HG03097 (cell line): Measurements from ENCODE around the gene PRR27.

ENCODE experiments used
- ATAC-seq: cut with Tn5 transposase; IDR thresholded peaks from one replicate; pipeline ENCODE4 v1.9.1; 2021; ENCODE audit not compliant: unreplicated experiment, low FRiP score

Gene PRR27

GRCh38 chr4:70153937-70154336 is at the start of gene PRR27:
Gene PRR27 (plus strand): TSS chr4:70154237. CDS start chr4:70154376, 139 bp downstream.
- no peak for ATAC-seq

GRCh38 chr4:70110917-70111316 is 43.1 kb upstream of the PRR27 start:
- ATAC-seq: peak; percentile 93

- ATAC-seq: no peak
Observed at GRCh38 chr4:70113656-70114055, 40.4 kb upstream of the PRR27 start.

- ATAC-seq: no peak
Observed at GRCh38 chr4:70114096-70114495, 39.9 kb upstream of the PRR27 start.

GRCh38 chr4:70120323-70120722 is 33.7 kb upstream of the PRR27 start:
- no peak for ATAC-seq

GRCh38 chr4:70133473-70133872 is 20.6 kb upstream of the PRR27 start:
- ATAC-seq: no peak

- ATAC-seq: no peak
Observed at GRCh38 chr4:70138751-70139150, 15.3 kb upstream of the PRR27 start.

GRCh38 chr4:70151271-70151670 is 2.8 kb upstream of the PRR27 start:
- ATAC-seq: no peak

GRCh38 chr4:70152088-70152487 is 1.9 kb upstream of the PRR27 start:
- ATAC-seq: no peak

GRCh38 chr4:70158576-70158975 is 4.5 kb downstream of the PRR27 start:
- ATAC-seq: no peak

- no peak for ATAC-seq
Observed at GRCh38 chr4:70177090-70177489, 23.1 kb downstream of the PRR27 start.

- ATAC-seq: no peak
Observed at GRCh38 chr4:70178075-70178660, 24.1 kb downstream of the PRR27 start.

GRCh38 chr4:70179811-70180210 is 25.8 kb downstream of the PRR27 start:
- no peak for ATAC-seq

- ATAC-seq: no peak
Observed at GRCh38 chr4:70181864-70182263, 27.8 kb downstream of the PRR27 start.

GRCh38 chr4:70182517-70183167 is 28.6 kb downstream of the PRR27 start:
- no peak for ATAC-seq

GRCh38 chr4:70183168-70183939 is 29.3 kb downstream of the PRR27 start:
- peak; percentile 73 for ATAC-seq

GRCh38 chr4:70183940-70184246 is 29.9 kb downstream of the PRR27 start:
- no peak for ATAC-seq

GRCh38 chr4:70187216-70187615 is 33.2 kb downstream of the PRR27 start:
- no peak for ATAC-seq

- ATAC-seq: no peak
Observed at GRCh38 chr4:70190579-70190978, 36.5 kb downstream of the PRR27 start.

- ATAC-seq: no peak
Observed at GRCh38 chr4:70191647-70192046, 37.6 kb downstream of the PRR27 start.

- no peak for ATAC-seq
Observed at GRCh38 chr4:70192895-70193294, 38.9 kb downstream of the PRR27 start.

- ATAC-seq: no peak
Observed at GRCh38 chr4:70195425-70195824, 41.4 kb downstream of the PRR27 start, which contains the start of gene ODAM. Gene ODAM (plus strand): TSS chr4:70195725. CDS start chr4:70196544, 819 bp downstream.
